IPS-18a (cell line): Measurements from ENCODE around the gene AOPEP.

ENCODE experiments used
- H3K27ac ChIP-seq: one replicate; pipeline ENCODE4 v1.5.1; 2013; ENCODE audit warnings: low read length
- H3K27me3 ChIP-seq: one replicate; pipeline ENCODE4 v1.6.1; 2013; ENCODE audit warnings: mild to moderate bottlenecking, low read length; ENCODE audit not compliant: control insufficient read depth, insufficient read depth
- H3K36me3 ChIP-seq: one replicate; pipeline ENCODE4 v1.6.1; 2013; ENCODE audit warnings: low read depth, low read length; ENCODE audit not compliant: control insufficient read depth
- H3K4me1 ChIP-seq: one replicate; pipeline ENCODE4 v1.6.1; 2013; ENCODE audit warnings: low read depth, low read length; ENCODE audit not compliant: control insufficient read depth
- H3K4me3 ChIP-seq: one replicate; pipeline ENCODE4 v1.5.1; 2013; ENCODE audit warnings: low read length
- H3K9ac ChIP-seq: one replicate; pipeline ENCODE4 v1.6.1; 2013; ENCODE audit warnings: mild to moderate bottlenecking, low read length, moderate library complexity
- H3K9me3 ChIP-seq: one replicate; pipeline ENCODE4 v1.6.1; 2013; ENCODE audit warnings: low read depth, low read length; ENCODE audit not compliant: control insufficient read depth

Gene AOPEP

GRCh38 chr9:94928691-94929368 is 202.3 kb downstream of the AOPEP start:
- Histone ChIP-seq H3K27me3 (no peaks in the 10 kb centered on the region), H3K27ac (no peak overlapping the region), H3K4me1 (peaks cover 5% of the 10 kb centered on the region), H3K9me3 (no peaks in the 10 kb centered on the region), H3K4me3 (no peak overlapping the region), H3K36me3 (no peaks in the 10 kb centered on the region), H3K9ac (no peak overlapping the region)

- Histone ChIP-seq H3K27ac (no peak overlapping the region), H3K9me3 (no peaks in the 10 kb centered on the region), H3K4me1 (peaks cover 5% of the 10 kb centered on the region), H3K36me3 (no peaks in the 10 kb centered on the region), H3K9ac (no peak overlapping the region), H3K27me3 (no peaks in the 10 kb centered on the region), H3K4me3 (no peak overlapping the region)
These were observed 202.9 kb downstream of the AOPEP start for GRCh38 chr9:94929369-94929756.

GRCh38 chr9:94931036-94931633 is 204.6 kb downstream of the AOPEP start:
- Histone ChIP-seq H3K9me3 (no peaks in the 10 kb centered on the region), H3K4me1 (peaks cover 5% of the 10 kb centered on the region), H3K4me3 (no peak overlapping the region), H3K27me3 (no peaks in the 10 kb centered on the region), H3K27ac (no peak overlapping the region), H3K9ac (no peak overlapping the region), H3K36me3 (no peaks in the 10 kb centered on the region)

GRCh38 chr9:94931740-94932139 is 205.2 kb downstream of the AOPEP start:
- Histone ChIP-seq H3K9me3 (no peaks in the 10 kb centered on the region), H3K27me3 (no peaks in the 10 kb centered on the region), H3K36me3 (no peaks in the 10 kb centered on the region), H3K27ac (no peak overlapping the region), H3K4me1 (peaks cover 5% of the 10 kb centered on the region), H3K9ac (no peak overlapping the region), H3K4me3 (no peak overlapping the region)

GRCh38 chr9:94932652-94933510 is 206.4 kb downstream of the AOPEP start:
- Histone ChIP-seq H3K36me3 (no peaks in the 10 kb centered on the region), H3K9ac (no peak overlapping the region), H3K9me3 (no peaks in the 10 kb centered on the region), H3K4me3 (no peak overlapping the region), H3K27me3 (no peaks in the 10 kb centered on the region), H3K4me1 (peaks cover 5% of the 10 kb centered on the region), H3K27ac (no peak overlapping the region)

- Histone ChIP-seq H3K9me3 (no peaks in the 10 kb centered on the region), H3K4me3 (no peak overlapping the region), H3K4me1 (peaks cover 10% of the 10 kb centered on the region), H3K9ac (no peak overlapping the region), H3K36me3 (no peaks in the 10 kb centered on the region), H3K27me3 (no peaks in the 10 kb centered on the region), H3K27ac (no peak overlapping the region)
These were observed 207.0 kb downstream of the AOPEP start for GRCh38 chr9:94933511-94933828.

DNA sequence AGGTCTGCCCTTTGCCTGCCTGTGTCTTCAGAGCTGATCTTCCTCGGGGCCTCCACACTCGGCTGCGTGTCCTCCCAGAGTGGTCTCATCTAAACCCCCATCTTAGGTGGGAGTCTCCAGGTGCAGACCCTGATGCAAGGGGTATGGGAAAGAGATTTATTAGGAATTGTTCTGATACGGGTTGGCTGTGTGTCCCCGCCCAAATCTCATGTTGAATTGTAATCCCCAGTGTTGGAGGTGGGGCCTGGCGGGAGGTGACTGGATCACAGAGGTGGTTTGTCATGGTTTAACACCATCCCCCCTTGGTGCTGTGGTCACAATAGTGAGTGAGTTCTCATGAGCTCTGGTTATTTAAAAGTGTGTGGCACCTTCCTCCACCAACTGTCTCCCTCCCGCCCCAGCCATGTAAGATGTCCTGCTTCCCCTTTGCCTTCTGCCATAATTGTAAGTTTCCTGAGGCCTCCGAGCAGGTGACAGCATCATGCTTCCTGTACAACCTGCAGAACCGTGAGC is 208.4 kb downstream of the AOPEP start:
- Histone ChIP-seq H3K27ac (no peak overlapping the region), H3K9me3 (no peaks in the 10 kb centered on the region), H3K4me1 (peaks cover 7% of the 10 kb centered on the region), H3K4me3 (no peak overlapping the region), H3K9ac (no peak overlapping the region), H3K36me3 (no peaks in the 10 kb centered on the region), H3K27me3 (no peaks in the 10 kb centered on the region)

DNA sequence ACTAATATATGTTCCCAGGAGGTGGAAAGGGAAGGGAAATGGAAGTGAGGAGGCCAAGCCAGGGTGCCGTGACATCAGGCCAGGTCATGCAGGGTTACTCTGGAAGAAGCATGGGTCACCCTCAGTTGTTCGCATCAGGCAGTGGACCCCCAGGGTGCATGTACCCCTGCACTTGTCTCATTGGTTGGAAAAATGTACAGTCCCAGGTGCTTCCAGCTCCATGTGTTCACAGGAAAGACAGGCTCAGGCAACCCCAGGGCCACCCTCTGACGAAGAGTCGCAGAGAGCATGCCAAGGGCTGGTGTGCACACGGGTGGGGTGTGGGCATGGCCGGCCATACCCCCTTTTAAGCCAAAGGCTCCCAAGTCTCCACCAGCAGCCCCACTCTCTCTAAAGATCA is 208.9 kb downstream of the AOPEP start:
- H3K27me3 ChIP-seq: no peaks in the 10 kb centered on the region
- no peak overlapping the region for H3K27ac ChIP-seq

GRCh38 chr9:94936419-94936818 is 209.9 kb downstream of the AOPEP start:
- H3K27me3 ChIP-seq: no peaks in the 10 kb centered on the region
- no peaks in the 10 kb centered on the region for H3K9me3 ChIP-seq
- no peak overlapping the region for H3K9ac ChIP-seq
- no peak overlapping the region for H3K4me3 ChIP-seq
- H3K27ac ChIP-seq: no peak overlapping the region
- peaks cover 7% of the 10 kb centered on the region for H3K4me1 ChIP-seq
- no peaks in the 10 kb centered on the region for H3K36me3 ChIP-seq

More for the DNA sequence above, 208.9 kb downstream of the AOPEP start:
- Histone ChIP-seq H3K9me3 (no peaks in the 10 kb centered on the region), H3K36me3 (no peaks in the 10 kb centered on the region), H3K9ac (no peak overlapping the region), H3K4me1 (peaks cover 7% of the 10 kb centered on the region), H3K4me3 (no peak overlapping the region)

- H3K27me3 ChIP-seq: no peaks in the 10 kb centered on the region
- H3K9ac ChIP-seq: no peak overlapping the region
- no peak overlapping the region for H3K4me3 ChIP-seq
- H3K4me1 ChIP-seq: peaks cover 7% of the 10 kb centered on the region
- H3K27ac ChIP-seq: no peak overlapping the region
- no peaks in the 10 kb centered on the region for H3K36me3 ChIP-seq
- H3K9me3 ChIP-seq: no peaks in the 10 kb centered on the region
These were observed 210.9 kb downstream of the AOPEP start for GRCh38 chr9:94937214-94937903.

GRCh38 chr9:94938384-94938783 is 211.9 kb downstream of the AOPEP start:
- no peaks in the 10 kb centered on the region for H3K9me3 ChIP-seq
- no peaks in the 10 kb centered on the region for H3K36me3 ChIP-seq
- H3K27ac ChIP-seq: no peak overlapping the region
- H3K4me1 ChIP-seq: peaks cover 7% of the 10 kb centered on the region
- no peaks in the 10 kb centered on the region for H3K27me3 ChIP-seq
- no peak overlapping the region for H3K4me3 ChIP-seq
- no peak overlapping the region for H3K9ac ChIP-seq
